ENCODE data around the gene SH3RF1.

- TF ChIP-seq CTCF (conservative IDR thresholded peaks at IDR 0.05; ENCODE audit: low read depth in 2 of 2) = no peak
- no peak for TF ChIP-seq EZH2phosphoT487 (IDR thresholded peaks at IDR 0.05; ENCODE audit: unreplicated experiment)
- TF ChIP-seq EZH2 (IDR thresholded peaks at IDR 0.05; ENCODE audit: low read depth, unreplicated experiment) = no peak
- no peak for TF ChIP-seq NANOG (IDR thresholded peaks at IDR 0.05; ENCODE audit: borderline replicate concordance)
- TF ChIP-seq CREB1 (CRISPR knock-in tag; IDR thresholded peaks at IDR 0.05; ENCODE audit: low read depth) = no peak
- no peak for TF ChIP-seq POLR2AphosphoS5 (IDR thresholded peaks at IDR 0.05; ENCODE audit: low read depth)
- TF ChIP-seq, protein P1, sequence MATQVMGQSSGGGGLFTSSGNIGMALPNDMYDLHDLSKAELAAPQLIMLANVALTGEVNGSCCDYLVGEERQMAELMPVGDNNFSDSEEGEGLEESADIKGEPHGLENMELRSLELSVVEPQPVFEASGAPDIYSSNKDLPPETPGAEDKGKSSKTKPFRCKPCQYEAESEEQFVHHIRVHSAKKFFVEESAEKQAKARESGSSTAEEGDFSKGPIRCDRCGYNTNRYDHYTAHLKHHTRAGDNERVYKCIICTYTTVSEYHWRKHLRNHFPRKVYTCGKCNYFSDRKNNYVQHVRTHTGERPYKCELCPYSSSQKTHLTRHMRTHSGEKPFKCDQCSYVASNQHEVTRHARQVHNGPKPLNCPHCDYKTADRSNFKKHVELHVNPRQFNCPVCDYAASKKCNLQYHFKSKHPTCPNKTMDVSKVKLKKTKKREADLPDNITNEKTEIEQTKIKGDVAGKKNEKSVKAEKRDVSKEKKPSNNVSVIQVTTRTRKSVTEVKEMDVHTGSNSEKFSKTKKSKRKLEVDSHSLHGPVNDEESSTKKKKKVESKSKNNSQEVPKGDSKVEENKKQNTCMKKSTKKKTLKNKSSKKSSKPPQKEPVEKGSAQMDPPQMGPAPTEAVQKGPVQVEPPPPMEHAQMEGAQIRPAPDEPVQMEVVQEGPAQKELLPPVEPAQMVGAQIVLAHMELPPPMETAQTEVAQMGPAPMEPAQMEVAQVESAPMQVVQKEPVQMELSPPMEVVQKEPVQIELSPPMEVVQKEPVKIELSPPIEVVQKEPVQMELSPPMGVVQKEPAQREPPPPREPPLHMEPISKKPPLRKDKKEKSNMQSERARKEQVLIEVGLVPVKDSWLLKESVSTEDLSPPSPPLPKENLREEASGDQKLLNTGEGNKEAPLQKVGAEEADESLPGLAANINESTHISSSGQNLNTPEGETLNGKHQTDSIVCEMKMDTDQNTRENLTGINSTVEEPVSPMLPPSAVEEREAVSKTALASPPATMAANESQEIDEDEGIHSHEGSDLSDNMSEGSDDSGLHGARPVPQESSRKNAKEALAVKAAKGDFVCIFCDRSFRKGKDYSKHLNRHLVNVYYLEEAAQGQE (IDR thresholded peaks at IDR 0.05; ENCODE audit: unreplicated experiment) = no peak
- TF ChIP-seq ETS1 (IDR thresholded peaks at IDR 0.05) = no peak
- no peak for TF ChIP-seq ZNF331 (CRISPR knock-in tag; IDR thresholded peaks at IDR 0.05; ENCODE audit: low read depth)
- TF ChIP-seq ZNF114 (CRISPR knock-in tag; IDR thresholded peaks at IDR 0.05) = no peak
- no peak for TF ChIP-seq JUNB (IDR thresholded peaks at IDR 0.05; ENCODE audit: unreplicated experiment)
Measured at GRCh38 chr4:169269916-169270809, 593 bp downstream of the SH3RF1 start.

Measured in GM23338 (cell line).